ENCODE measurements around the gene RXFP2. TPM values are rescaled to one million over a fixed set of nuclear protein-coding genes. Genes with fewer than 3 reads are reported as not detected.
A peak's percentile ranks its signal among the peaks of the same experiment; 100 is the strongest.

Gene RXFP2
- total RNA-seq, 1 donor from 2014 or later = not detected

GRCh38 chr13:31749929-31750328 lies 10.6 kb downstream of the RXFP2 start:
- Mint-ChIP-seq H3K36me3 (ENCODE audit: unreplicated experiment) (no peaks in the 10 kb centered on the region), H3K9me3 (ENCODE audit: unreplicated experiment) (no peaks in the 10 kb centered on the region), H3K4me3 (ENCODE audit: unreplicated experiment) (no peak overlapping the region), H3K4me1 (ENCODE audit: unreplicated experiment) (peaks cover 27% of the 10 kb centered on the region), H3K27ac (ENCODE audit: unreplicated experiment) (peak overlapping the region; percentile 28), H3K27me3 (ENCODE audit: unreplicated experiment) (no peaks in the 10 kb centered on the region)
- TF ChIP-seq, protein P1, sequence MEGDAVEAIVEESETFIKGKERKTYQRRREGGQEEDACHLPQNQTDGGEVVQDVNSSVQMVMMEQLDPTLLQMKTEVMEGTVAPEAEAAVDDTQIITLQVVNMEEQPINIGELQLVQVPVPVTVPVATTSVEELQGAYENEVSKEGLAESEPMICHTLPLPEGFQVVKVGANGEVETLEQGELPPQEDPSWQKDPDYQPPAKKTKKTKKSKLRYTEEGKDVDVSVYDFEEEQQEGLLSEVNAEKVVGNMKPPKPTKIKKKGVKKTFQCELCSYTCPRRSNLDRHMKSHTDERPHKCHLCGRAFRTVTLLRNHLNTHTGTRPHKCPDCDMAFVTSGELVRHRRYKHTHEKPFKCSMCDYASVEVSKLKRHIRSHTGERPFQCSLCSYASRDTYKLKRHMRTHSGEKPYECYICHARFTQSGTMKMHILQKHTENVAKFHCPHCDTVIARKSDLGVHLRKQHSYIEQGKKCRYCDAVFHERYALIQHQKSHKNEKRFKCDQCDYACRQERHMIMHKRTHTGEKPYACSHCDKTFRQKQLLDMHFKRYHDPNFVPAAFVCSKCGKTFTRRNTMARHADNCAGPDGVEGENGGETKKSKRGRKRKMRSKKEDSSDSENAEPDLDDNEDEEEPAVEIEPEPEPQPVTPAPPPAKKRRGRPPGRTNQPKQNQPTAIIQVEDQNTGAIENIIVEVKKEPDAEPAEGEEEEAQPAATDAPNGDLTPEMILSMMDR (IDR thresholded peaks at IDR 0.05) = no peak
- no peak for DNase-seq (ENCODE audit: extremely low spot score, unreplicated experiment)

- Mint-ChIP-seq H3K4me1 (ENCODE audit: unreplicated experiment) (peaks cover 18% of the 10 kb centered on the region), H3K36me3 (ENCODE audit: unreplicated experiment) (no peaks in the 10 kb centered on the region), H3K9me3 (ENCODE audit: unreplicated experiment) (no peaks in the 10 kb centered on the region), H3K4me3 (ENCODE audit: unreplicated experiment) (no peak overlapping the region), H3K27ac (ENCODE audit: unreplicated experiment) (no peak overlapping the region), H3K27me3 (ENCODE audit: unreplicated experiment) (no peaks in the 10 kb centered on the region)
- no peak for DNase-seq (ENCODE audit: extremely low spot score, unreplicated experiment)
- TF ChIP-seq, protein P1 (IDR thresholded peaks at IDR 0.05) = no peak
Measured at GRCh38 chr13:31755211-31755610, 15.9 kb downstream of the RXFP2 start.

DNA sequence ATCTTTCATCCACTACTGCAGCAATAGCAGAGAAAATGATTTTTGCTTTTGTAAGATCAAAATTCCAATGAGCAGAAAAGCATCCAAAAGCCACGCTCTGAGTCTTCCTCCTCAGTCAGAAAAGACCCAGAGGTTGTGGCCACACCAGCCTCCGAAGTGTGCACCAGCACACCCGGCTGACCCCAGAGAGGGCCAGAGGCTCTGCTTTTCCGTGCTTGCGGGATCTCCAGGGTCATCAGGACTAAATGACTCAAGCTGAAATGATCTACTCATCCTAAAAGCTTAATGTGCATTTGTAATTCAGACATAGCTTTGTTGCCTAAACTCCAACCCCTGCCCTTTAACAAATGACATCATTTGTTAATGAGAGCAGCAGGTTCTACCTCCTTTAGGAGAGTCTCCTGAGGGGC lies 16.5 kb downstream of the RXFP2 start:
- no peaks in the 10 kb centered on the region for H3K27me3 Mint-ChIP-seq (ENCODE audit: unreplicated experiment)
- peaks cover 13% of the 10 kb centered on the region for H3K4me1 Mint-ChIP-seq (ENCODE audit: unreplicated experiment)

DNA sequence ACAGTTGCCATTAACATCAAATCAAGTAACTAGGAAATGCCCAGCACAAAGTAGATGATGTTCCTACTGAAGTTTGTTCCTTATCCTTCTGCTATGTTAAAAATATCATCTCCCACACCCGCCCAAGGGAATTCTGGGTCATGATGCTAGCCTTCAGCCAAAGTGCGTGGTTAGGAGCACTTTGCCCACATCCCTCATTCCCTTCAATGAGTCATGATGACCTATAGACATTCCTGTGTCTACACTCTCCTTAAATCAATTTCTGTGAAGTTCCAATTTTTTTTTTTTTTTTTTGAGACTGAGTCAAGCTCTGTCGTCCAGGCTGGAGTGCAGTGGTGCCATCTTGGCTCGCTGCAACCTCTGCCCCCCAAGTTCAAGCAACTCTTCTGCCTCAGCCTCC lies 17.0 kb downstream of the RXFP2 start:
- no peak overlapping the region for H3K4me3 Mint-ChIP-seq (ENCODE audit: unreplicated experiment)
- no peaks in the 10 kb centered on the region for H3K27me3 Mint-ChIP-seq (ENCODE audit: unreplicated experiment)
- TF ChIP-seq, protein P1 (IDR thresholded peaks at IDR 0.05) = no peak
- no peak for DNase-seq (ENCODE audit: extremely low spot score, unreplicated experiment)
- H3K36me3 Mint-ChIP-seq (ENCODE audit: unreplicated experiment) = no peaks in the 10 kb centered on the region
- no peak overlapping the region for H3K27ac Mint-ChIP-seq (ENCODE audit: unreplicated experiment)
- H3K4me1 Mint-ChIP-seq (ENCODE audit: unreplicated experiment) = peaks cover 13% of the 10 kb centered on the region
- no peaks in the 10 kb centered on the region for H3K9me3 Mint-ChIP-seq (ENCODE audit: unreplicated experiment)

More for the DNA sequence above, 16.5 kb downstream of the RXFP2 start:
- Mint-ChIP-seq H3K4me3 (ENCODE audit: unreplicated experiment) (no peak overlapping the region), H3K9me3 (ENCODE audit: unreplicated experiment) (no peaks in the 10 kb centered on the region), H3K36me3 (ENCODE audit: unreplicated experiment) (no peaks in the 10 kb centered on the region), H3K27ac (ENCODE audit: unreplicated experiment) (no peak overlapping the region)
- TF ChIP-seq, protein P1 (IDR thresholded peaks at IDR 0.05) = no peak
- DNase-seq (ENCODE audit: extremely low spot score, unreplicated experiment) = no peak

GRCh38 chr13:31761951-31762350 lies 22.6 kb downstream of the RXFP2 start:
- Mint-ChIP-seq H3K4me1 (ENCODE audit: unreplicated experiment) (peaks cover 23% of the 10 kb centered on the region), H3K27me3 (ENCODE audit: unreplicated experiment) (no peaks in the 10 kb centered on the region), H3K9me3 (ENCODE audit: unreplicated experiment) (no peaks in the 10 kb centered on the region), H3K4me3 (ENCODE audit: unreplicated experiment) (no peak overlapping the region), H3K36me3 (ENCODE audit: unreplicated experiment) (no peaks in the 10 kb centered on the region), H3K27ac (ENCODE audit: unreplicated experiment) (no peak overlapping the region)
- TF ChIP-seq, protein P1 (IDR thresholded peaks at IDR 0.05) = no peak
- DNase-seq (ENCODE audit: extremely low spot score, unreplicated experiment) = no peak
